Neural cell (in vitro differentiated cells): Measurements from ENCODE around the gene KATNAL1.

Experiments
- CTCF ChIP-seq: fragments of 450-650 bp; IDR thresholded peaks from 2 replicates; pipeline ENCODE4 v1.5.1; 2014; ENCODE audit warnings: antibody characterized with exemption, mild to moderate bottlenecking, moderate library complexity; ENCODE audit not compliant: poor library complexity, severe bottlenecking
- EP300 ChIP-seq: fragments of 450-650 bp; conservative IDR thresholded peaks from 2 replicates; pipeline ENCODE4 v1.6.1; 2014; ENCODE audit warnings: antibody characterized with exemption, mild to moderate bottlenecking, moderate library complexity; ENCODE audit not compliant: poor library complexity, severe bottlenecking
- EZH2 ChIP-seq: fragments of 200-600, 300-800 bp; shearing (Covaris generic), sonication (generic); IDR thresholded peaks from 2 replicates; pipeline ENCODE4 v1.6.1; 2014; ENCODE audit warnings: antibody characterized with exemption, low read length, borderline replicate concordance, mild to moderate bottlenecking; ENCODE audit not compliant: insufficient read depth, poor library complexity, severe bottlenecking
- MXI1 ChIP-seq: fragments of 450-650 bp; conservative IDR thresholded peaks from 2 replicates; pipeline ENCODE4 v1.6.1; 2014; ENCODE audit warnings: antibody characterized with exemption, mild to moderate bottlenecking; ENCODE audit not compliant: poor library complexity, severe bottlenecking
- RAD21 ChIP-seq: fragments of 450-650 bp; conservative IDR thresholded peaks from 2 replicates; pipeline ENCODE4 v1.6.1; 2014; ENCODE audit warnings: antibody characterized with exemption, mild to moderate bottlenecking, moderate library complexity
- TAF1 ChIP-seq: IDR thresholded peaks from 2 replicates; pipeline ENCODE4 v1.6.1; 2012; ENCODE audit warnings: low read depth

- TF ChIP-seq CTCF (no peak), MXI1 (no peak), EP300 (no peak), TAF1 (no peak), RAD21 (no peak), EZH2 (no peak)
Measured at GRCh38 chr13:30212256-30212655, 95.1 kb downstream of the KATNAL1 start.
